Left ventricle myocardium superior (tissue), 1 donor: ENCODE measurements around the gene KIF3B. TPM values are rescaled to one million over a fixed set of nuclear protein-coding genes. Genes with fewer than 3 reads are reported as not detected.
"Not testable (repeated sequence)": the region's sequence is repeated elsewhere in the genome, so short reads cannot be mapped to it uniquely, and the experiment has no call there.

ENCODE experiments used
- ATAC-seq: fragments of 200-7000 bp; cut with Tn5 transposase; one replicate; pipeline ENCODE4 v1.9.1; 2020; ENCODE audit warnings: mild to moderate bottlenecking, moderate library complexity
- DNase-seq: peaks from one replicate; pipeline ENCODE4 v3.0.0-alpha.2; 2020
- intact Hi-C: fragments of 100-400 bp; cut with micrococcal nuclease; formaldehyde crosslinking; loops from one replicate; pipeline ENCODE4 v1.11.0; 2022
- total RNA-seq: library from RNA; stranded (reverse); fragmentation: NEBNext Ultra II Directional; extraction: Animal tissue kit (Norgen Biotek cat#: 25700); gene quantifications from one replicate; pipeline ENCODE4 v1.2.1, GENCODE V29; 2021
- donor health status: DM: no; HTN: yes; CAD: no; lungs with severe emphysema.

The KIF3B gene
- total RNA-seq, 1 donor from 2014 or later = 9.1 TPM

- not testable (repeated sequence) for ATAC-seq
Observed at GRCh38 chr20:32323761-32324160, 46.3 kb downstream of the KIF3B start.

GRCh38 chr20:32325706-32326503, 48.5 kb downstream of the KIF3B start:
- no peak for DNase-seq
- intact Hi-C loops = no loop called here
- no peak for ATAC-seq

More at GRCh38 chr20:32323761-32324160, 46.3 kb downstream of the KIF3B start:
- intact Hi-C loops, DNase-seq: not testable (repeated sequence)

- intact Hi-C loops = no loop called here
- ATAC-seq = no peak
- DNase-seq = no peak
Observed at GRCh38 chr20:32326504-32326845, 49.0 kb downstream of the KIF3B start.

GRCh38 chr20:32327087-32327681, 49.7 kb downstream of the KIF3B start:
- ATAC-seq (peak; percentile 35), DNase-seq (no peak)
- intact Hi-C loops = no loop called here

- no peak for DNase-seq
- intact Hi-C loops = no loop called here
- ATAC-seq = no peak
Observed at GRCh38 chr20:32329817-32330554, 52.5 kb downstream of the KIF3B start.

- intact Hi-C loops = no loop called here
- DNase-seq (no peak), ATAC-seq (no peak)
Observed at GRCh38 chr20:32330555-32330897, 53.1 kb downstream of the KIF3B start.

GRCh38 chr20:32332614-32333013, 55.2 kb downstream of the KIF3B start:
- intact Hi-C loops = no loop called here
- ATAC-seq (peak; percentile 29), DNase-seq (no peak)

GRCh38 chr20:32333181-32333987, 55.9 kb downstream of the KIF3B start:
- intact Hi-C loops = no loop called here

GRCh38 chr20:32333988-32334885, 56.8 kb downstream of the KIF3B start:
- intact Hi-C loops = no loop called here
- ATAC-seq (peak; percentile 84), DNase-seq (peak; percentile 73)

More at GRCh38 chr20:32333181-32333987, 55.9 kb downstream of the KIF3B start:
- DNase-seq (no peak), ATAC-seq (no peak)

- no peak for ATAC-seq
- no peak for DNase-seq
- intact Hi-C loops = no loop called here
Observed at GRCh38 chr20:32336918-32337347, 59.5 kb downstream of the KIF3B start.

- ATAC-seq (no peak), DNase-seq (no peak)
- intact Hi-C loops = no loop called here
Observed at GRCh38 chr20:32337937-32338661, 60.6 kb downstream of the KIF3B start.

- intact Hi-C loops = no loop called here
- DNase-seq (no peak), ATAC-seq (no peak)
Observed at GRCh38 chr20:32338665-32339064, 61.2 kb downstream of the KIF3B start.

GRCh38 chr20:32339116-32339515, 61.7 kb downstream of the KIF3B start:
- DNase-seq = no peak
- intact Hi-C loops = no loop called here

GRCh38 chr20:32341053-32341452, 63.6 kb downstream of the KIF3B start:
- ATAC-seq, intact Hi-C loops, DNase-seq: not testable (repeated sequence)

More at GRCh38 chr20:32339116-32339515, 61.7 kb downstream of the KIF3B start:
- no peak for ATAC-seq

GRCh38 chr20:32343439-32343838, 66.0 kb downstream of the KIF3B start:
- no peak for DNase-seq
- ATAC-seq = no peak

GRCh38 chr20:32344835-32345506, 67.5 kb downstream of the KIF3B start:
- no peak for ATAC-seq
- no peak for DNase-seq
- intact Hi-C loops = no loop called here

More at GRCh38 chr20:32343439-32343838, 66.0 kb downstream of the KIF3B start:
- intact Hi-C loops = no loop called here

- DNase-seq (no peak), ATAC-seq (no peak)
- intact Hi-C loops = no loop called here
Observed at GRCh38 chr20:32348207-32348606, 70.8 kb downstream of the KIF3B start.
